MCF 10A (cell line): ENCODE measurements around the gene HS6ST2. TPM values are rescaled to one million over a fixed set of nuclear protein-coding genes. Genes with fewer than 3 reads are reported as not detected.
A peak's percentile ranks its signal among the peaks of the same experiment; 100 is the strongest.
"Not testable (repeated sequence)": the region's sequence is repeated elsewhere in the genome, so short reads cannot be mapped to it uniquely, and the experiment has no call there.

ENCODE experiments used
- BruUV-seq: library from RNA; stranded (reverse); fragments of 400-500 nt; replicated peaks from 2 replicates; lab custom pipeline; 2021; lab: Mats Ljungman, UMichigan
- CTCF ChIA-PET: fragments of 300-600 bp; sonication (Branson Sonifier 250); formaldehyde crosslinking; extraction: SDS; loops from one replicate; lab custom pipeline; 2021; ENCODE audit warnings: antibody characterized with exemption, inconsistent platforms; lab: Yijun Ruan, JAX
- POLR2A ChIA-PET: fragments of 300-600, 350-650 bp; sonication (Branson Sonifier 250); formaldehyde crosslinking; extraction: SDS; loops from one replicate; lab custom pipeline; 2020; ENCODE audit warnings: antibody characterized with exemption, inconsistent platforms; lab: Yijun Ruan, JAX
- DNase-seq: peaks from one replicate; pipeline ENCODE4 v3.0.0-alpha.2; 2018; ENCODE audit not compliant: unreplicated experiment
- H3K27ac Mint-ChIP-seq: one replicate; pipeline ENCODE4 v1.8.0; 2022; ENCODE audit warnings: mild to moderate bottlenecking, low read depth, mixed read lengths; ENCODE audit not compliant: unreplicated experiment
- H3K27me3 Mint-ChIP-seq: one replicate; pipeline ENCODE4 v1.8.0; 2022; ENCODE audit warnings: mixed read lengths; ENCODE audit not compliant: insufficient read depth, unreplicated experiment
- H3K36me3 Mint-ChIP-seq: one replicate; pipeline ENCODE4 v1.8.0; 2022; ENCODE audit warnings: mild to moderate bottlenecking, moderate library complexity, mixed read lengths; ENCODE audit not compliant: insufficient read depth, unreplicated experiment
- H3K4me1 Mint-ChIP-seq: one replicate; pipeline ENCODE4 v1.8.0; 2022; ENCODE audit warnings: mixed read lengths; ENCODE audit not compliant: insufficient read depth, unreplicated experiment
- H3K4me3 Mint-ChIP-seq: one replicate; pipeline ENCODE4 v1.8.0; 2022; ENCODE audit warnings: mild to moderate bottlenecking, moderate library complexity, mixed read lengths; ENCODE audit not compliant: unreplicated experiment
- H3K9me3 Mint-ChIP-seq: one replicate; pipeline ENCODE4 v1.8.0; 2022; ENCODE audit warnings: mixed read lengths; ENCODE audit not compliant: unreplicated experiment
- CTCF ChIP-seq: fragments of 200-600 bp; IDR thresholded peaks from one replicate; pipeline ENCODE4 v1.8.0; 2022; ENCODE audit warnings: antibody characterized with exemption, mild to moderate bottlenecking; ENCODE audit not compliant: unreplicated experiment
- intact Hi-C: fragments of 100-400 bp; cut with micrococcal nuclease; formaldehyde crosslinking; loops from 2 replicates; pipeline ENCODE4 v1.14.1; 2022
- total RNA-seq: library from RNA; stranded (reverse); gene quantifications from 2 replicates; pipeline ENCODE4 v1.2.3, GENCODE V29; 2022

The HS6ST2 gene
- total RNA-seq, 1 experiment from 2014 or later: 26.1 TPM

GRCh38 chrX:132983496-132983895 lies 25.1 kb upstream of the HS6ST2 start:
- H3K4me1 Mint-ChIP-seq: no peaks in the 10 kb centered on the region
- H3K27me3 Mint-ChIP-seq: peaks cover 52% of the 10 kb centered on the region
- H3K9me3 Mint-ChIP-seq: no peaks in the 10 kb centered on the region
- no peaks in the 10 kb centered on the region for H3K36me3 Mint-ChIP-seq
- H3K4me3 Mint-ChIP-seq: no peak overlapping the region
- no TSS peak for BruUV-seq
- ChIA-PET POLR2A (no interaction called here), CTCF (interaction anchor here (1.0 kb wide), 2 partner anchors 16 to 21 kb away, joined by 3 read pairs; no protein-coding TSS in a partner anchor)
- H3K27ac Mint-ChIP-seq: no peak overlapping the region
- no peak for TF ChIP-seq CTCF
- DNase-seq: no peak
- intact Hi-C loops: no loop called here

GRCh38 chrX:132980035-132980434 lies 21.6 kb upstream of the HS6ST2 start:
- H3K36me3 Mint-ChIP-seq, intact Hi-C loops, DNase-seq, POLR2A ChIA-PET, H3K27ac Mint-ChIP-seq, H3K9me3 Mint-ChIP-seq, BruUV-seq, H3K4me3 Mint-ChIP-seq, H3K4me1 Mint-ChIP-seq: not testable (repeated sequence)
- CTCF ChIA-PET: interaction anchor here (1.0 kb wide), 1 partner anchor 188 kb away, joined by 3 read pairs; no protein-coding TSS in a partner anchor
- H3K27me3 Mint-ChIP-seq: peaks cover 43% of the 10 kb centered on the region

- ChIA-PET CTCF (interaction anchor here (0.6 to 1.1 kb wide), 2 partner anchors 15 to 32 kb away, joined by 3 read pairs; no protein-coding TSS in a partner anchor), POLR2A (no interaction called here)
- Mint-ChIP-seq H3K27ac (no peak overlapping the region), H3K9me3 (no peaks in the 10 kb centered on the region), H3K4me1 (no peaks in the 10 kb centered on the region), H3K4me3 (no peak overlapping the region), H3K27me3 (peaks cover 74% of the 10 kb centered on the region), H3K36me3 (no peaks in the 10 kb centered on the region)
- DNase-seq: peak; percentile 11
- TF ChIP-seq CTCF: no peak
- no TSS peak for BruUV-seq
- intact Hi-C loops: no loop called here
These were observed 10.0 kb upstream of the HS6ST2 start for GRCh38 chrX:132968296-132968949.

GRCh38 chrX:132967049-132967448 lies 8.6 kb upstream of the HS6ST2 start:
- DNase-seq: no peak
- Mint-ChIP-seq H3K4me3 (no peak overlapping the region), H3K27ac (no peak overlapping the region), H3K9me3 (no peaks in the 10 kb centered on the region), H3K4me1 (no peaks in the 10 kb centered on the region), H3K27me3 (peaks cover 72% of the 10 kb centered on the region), H3K36me3 (no peaks in the 10 kb centered on the region)
- POLR2A ChIA-PET: no interaction called here
- TF ChIP-seq CTCF: no peak
- CTCF ChIA-PET: interaction anchor here (0.6 to 1.4 kb wide), 6 partner anchors 9 to 336 kb away, joined by 3 to 4 read pairs (median 3); no protein-coding TSS in a partner anchor
- intact Hi-C loops: no loop called here
- BruUV-seq: no TSS peak
